NB4 (cell line): ENCODE data around the gene TCHP.

Source experiments
- CTCF ChIP-seq: IDR thresholded peaks from one replicate; pipeline ENCODE4 v1.5.1; 2012; ENCODE audit warnings: low read depth, low read length
- POLR2A ChIP-seq: IDR thresholded peaks from 2 replicates; pipeline ENCODE4 v1.6.1; 2011; ENCODE audit warnings: mild to moderate bottlenecking; ENCODE audit not compliant: insufficient read length; ENCODE audit errors: extremely low read depth

- TF ChIP-seq CTCF (no peak), POLR2A (no peak)
Observed at GRCh38 chr12:109875572-109876131, 24.4 kb upstream of the TCHP start.
